HepG2 (cell line): ENCODE results near the gene SPRED2.

Experiments used
- CTCF ChIP-seq: sonication (generic); formaldehyde crosslinking; IDR thresholded peaks from 2 replicates; pipeline ENCODE4 v1.5.0; 2020; ENCODE audit warnings: mild to moderate bottlenecking, missing genetic modification reagents, moderate library complexity
- IRF9 ChIP-seq: sonication (generic); formaldehyde crosslinking; IDR thresholded peaks from 2 replicates; pipeline ENCODE4 v1.8.0; 2022; ENCODE audit warnings: missing genetic modification reagents, mild to moderate bottlenecking, borderline replicate concordance
- NBN ChIP-seq: fragments of 450-650 bp; conservative IDR thresholded peaks from 2 replicates; pipeline ENCODE4 v1.6.1; 2017
- RAD21 ChIP-seq: fragments of 450-650 bp; formaldehyde crosslinking; IDR thresholded peaks from 2 replicates; pipeline ENCODE4 v1.5.0; 2020; ENCODE audit warnings: mild to moderate bottlenecking
- RFX1 ChIP-seq: fragments of 450-650 bp; IDR thresholded peaks from 2 replicates; pipeline ENCODE4 v1.6.1; 2017
- TAF15 ChIP-seq: fragments of 200-400 bp; formaldehyde crosslinking; IDR thresholded peaks from one replicate; pipeline ENCODE4 v1.6.1; 2018; ENCODE audit warnings: mild to moderate bottlenecking, low read depth, low read length; ENCODE audit not compliant: poor library complexity, severe bottlenecking
- ZNF24 ChIP-seq: fragments of 450-650 bp; IDR thresholded peaks from 2 replicates; pipeline ENCODE4 v1.6.1; 2017; ENCODE audit warnings: antibody characterized with exemption, mild to moderate bottlenecking
- TF ChIP-seq, protein P1 (sequence below): sonication (generic); formaldehyde crosslinking; IDR thresholded peaks from one replicate; pipeline ENCODE4 v1.5.1; 2020; ENCODE audit warnings: mild to moderate bottlenecking, missing genetic modification reagents; ENCODE audit errors: not compliant biosample characterization

GRCh38 chr2:65273344-65273743 is 159.1 kb downstream of the SPRED2 start:
- TF ChIP-seq NBN, result no peak
- TF ChIP-seq ZNF24, result no peak
- TF ChIP-seq RFX1, result no peak
- no peak for TF ChIP-seq IRF9 (CRISPR knock-in tag)
- TF ChIP-seq CTCF (CRISPR knock-in tag), result no peak
- TF ChIP-seq, protein P1, sequence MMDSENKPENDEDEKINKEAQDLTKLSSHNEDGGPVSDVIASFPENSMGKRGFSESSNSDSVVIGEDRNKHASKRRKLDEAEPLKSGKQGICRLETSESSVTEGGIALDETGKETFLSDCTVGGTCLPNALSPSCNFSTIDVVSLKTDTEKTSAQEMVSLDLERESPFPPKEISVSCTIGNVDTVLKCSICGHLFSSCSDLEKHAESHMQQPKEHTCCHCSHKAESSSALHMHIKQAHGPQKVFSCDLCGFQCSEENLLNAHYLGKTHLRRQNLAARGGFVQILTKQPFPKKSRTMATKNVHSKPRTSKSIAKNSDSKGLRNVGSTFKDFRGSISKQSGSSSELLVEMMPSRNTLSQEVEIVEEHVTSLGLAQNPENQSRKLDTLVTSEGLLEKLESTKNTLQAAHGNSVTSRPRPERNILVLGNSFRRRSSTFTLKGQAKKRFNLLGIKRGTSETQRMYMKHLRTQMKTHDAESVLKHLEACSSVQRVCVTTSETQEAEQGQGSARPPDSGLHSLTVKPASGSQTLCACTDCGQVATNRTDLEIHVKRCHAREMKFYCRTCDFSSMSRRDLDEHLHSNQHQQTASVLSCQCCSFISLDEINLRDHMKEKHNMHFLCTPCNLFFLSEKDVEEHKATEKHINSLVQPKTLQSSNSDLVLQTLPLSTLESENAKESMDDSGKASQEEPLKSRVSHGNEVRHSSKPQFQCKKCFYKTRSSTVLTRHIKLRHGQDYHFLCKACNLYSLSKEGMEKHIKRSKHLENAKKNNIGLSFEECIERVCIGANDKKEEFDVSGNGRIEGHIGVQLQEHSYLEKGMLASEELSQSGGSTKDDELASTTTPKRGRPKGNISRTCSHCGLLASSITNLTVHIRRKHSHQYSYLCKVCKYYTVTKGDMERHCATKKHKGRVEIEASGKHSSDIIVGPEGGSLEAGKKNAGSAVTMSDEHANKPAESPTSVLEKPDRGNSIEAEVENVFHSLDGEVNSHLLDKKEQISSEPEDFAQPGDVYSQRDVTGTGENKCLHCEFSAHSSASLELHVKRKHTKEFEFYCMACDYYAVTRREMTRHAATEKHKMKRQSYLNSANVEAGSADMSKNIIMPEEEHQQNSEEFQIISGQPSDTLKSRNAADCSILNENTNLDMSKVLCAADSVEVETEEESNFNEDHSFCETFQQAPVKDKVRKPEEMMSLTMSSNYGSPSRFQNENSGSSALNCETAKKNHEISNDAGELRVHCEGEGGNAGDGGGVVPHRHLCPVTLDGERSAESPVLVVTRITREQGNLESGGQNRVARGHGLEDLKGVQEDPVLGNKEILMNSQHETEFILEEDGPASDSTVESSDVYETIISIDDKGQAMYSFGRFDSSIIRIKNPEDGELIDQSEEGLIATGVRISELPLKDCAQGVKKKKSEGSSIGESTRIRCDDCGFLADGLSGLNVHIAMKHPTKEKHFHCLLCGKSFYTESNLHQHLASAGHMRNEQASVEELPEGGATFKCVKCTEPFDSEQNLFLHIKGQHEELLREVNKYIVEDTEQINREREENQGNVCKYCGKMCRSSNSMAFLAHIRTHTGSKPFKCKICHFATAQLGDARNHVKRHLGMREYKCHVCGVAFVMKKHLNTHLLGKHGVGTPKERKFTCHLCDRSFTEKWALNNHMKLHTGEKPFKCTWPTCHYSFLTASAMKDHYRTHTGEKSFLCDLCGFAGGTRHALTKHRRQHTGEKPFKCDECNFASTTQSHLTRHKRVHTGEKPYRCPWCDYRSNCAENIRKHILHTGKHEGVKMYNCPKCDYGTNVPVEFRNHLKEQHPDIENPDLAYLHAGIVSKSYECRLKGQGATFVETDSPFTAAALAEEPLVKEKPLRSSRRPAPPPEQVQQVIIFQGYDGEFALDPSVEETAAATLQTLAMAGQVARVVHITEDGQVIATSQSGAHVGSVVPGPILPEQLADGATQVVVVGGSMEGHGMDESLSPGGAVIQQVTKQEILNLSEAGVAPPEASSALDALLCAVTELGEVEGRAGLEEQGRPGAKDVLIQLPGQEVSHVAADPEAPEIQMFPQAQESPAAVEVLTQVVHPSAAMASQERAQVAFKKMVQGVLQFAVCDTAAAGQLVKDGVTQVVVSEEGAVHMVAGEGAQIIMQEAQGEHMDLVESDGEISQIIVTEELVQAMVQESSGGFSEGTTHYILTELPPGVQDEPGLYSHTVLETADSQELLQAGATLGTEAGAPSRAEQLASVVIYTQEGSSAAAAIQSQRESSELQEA (CRISPR knock-in tag), result no peak
- no peak for TF ChIP-seq RAD21 (CRISPR knock-in tag)
- no peak for TF ChIP-seq TAF15
